Measurements from ENCODE around the gene F2. TPM values are rescaled to one million over a fixed set of nuclear protein-coding genes. Genes with fewer than 3 reads are reported as not detected.

Gene F2
- total RNA-seq, 1 experiment from 2014 or later: 0.47 TPM

DNA sequence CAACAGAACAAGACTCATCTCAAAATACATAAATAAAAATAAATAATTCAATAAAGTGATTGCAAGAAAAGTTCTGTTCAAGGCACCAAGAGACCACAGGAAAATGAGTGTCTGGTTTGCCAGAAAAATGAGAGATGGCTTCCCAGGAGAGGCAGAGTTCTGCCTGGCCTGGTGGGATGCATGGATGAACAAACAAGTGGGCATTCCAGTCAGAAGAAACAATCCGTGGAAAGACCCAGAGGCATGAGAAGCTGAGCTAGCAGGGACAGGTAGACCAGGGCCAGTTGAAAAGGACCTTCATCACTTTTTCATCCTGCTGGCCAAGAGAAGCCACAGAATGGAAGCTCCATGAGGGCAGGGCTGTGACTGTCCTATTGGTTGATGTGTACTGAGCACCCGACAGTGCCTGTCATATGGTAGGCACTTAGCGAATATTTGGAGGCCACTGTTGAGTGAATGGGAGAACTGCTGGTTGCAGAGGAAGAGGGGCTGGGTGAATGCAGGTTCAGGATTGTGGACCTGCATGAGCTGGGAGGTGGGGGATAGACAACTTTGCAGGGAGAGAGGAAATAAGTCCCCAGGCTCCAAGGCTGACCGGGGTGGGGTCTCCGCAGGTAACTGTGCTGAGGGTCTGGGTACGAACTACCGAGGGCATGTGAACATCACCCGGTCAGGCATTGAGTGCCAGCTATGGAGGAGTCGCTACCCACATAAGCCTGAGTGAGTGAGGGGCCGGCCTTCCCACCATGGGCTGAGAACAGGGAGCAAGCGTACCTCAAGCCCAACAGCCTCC is 3.7 kb downstream of the F2 start:
- H3K79me2 ChIP-seq (ENCODE audit: insufficient read depth, low read length): no peaks in the 10 kb centered on the region
- ATAC-seq (no peak), DNase-seq (ENCODE audit: low read depth, low spot score) (no peak)
- H3K9me3 ChIP-seq (ENCODE audit: control insufficient read depth in 1 of 2, insufficient read depth in 1 of 2, low read depth in 1 of 2, low read length in 2 of 2): no peaks in the 10 kb centered on the region
- H2AFZ ChIP-seq (ENCODE audit: low read depth, low read length, poor library complexity, severe bottlenecking): no peak overlapping the region
- no peaks in the 10 kb centered on the region for H4K20me1 ChIP-seq (ENCODE audit: insufficient read depth)
- ChIA-PET CTCF (no interaction called here), POLR2A (no interaction called here), RAD21 (ENCODE audit: low non-redundant PET in 1 of 2, low total read pairs in 2 of 2, uncharacterized antibody in 2 of 2, unreplicated experiment in 2 of 2) (no interaction called here)
- no peak overlapping the region for H3K9ac ChIP-seq (ENCODE audit: low read length)
- no peak for TF ChIP-seq FOSL1 (IDR thresholded peaks at IDR 0.05; ENCODE audit: low read depth)
- no peak overlapping the region for H3K27ac ChIP-seq (ENCODE audit: low read depth, low read length)
- intact Hi-C loops (cut with micrococcal nuclease): no loop called here
- H3K9me2 ChIP-seq (ENCODE audit: insufficient read depth): no peaks in the 10 kb centered on the region
- H3K36me3 ChIP-seq (ENCODE audit: control insufficient read depth in 1 of 2, insufficient read depth in 2 of 2, low read length in 2 of 2): no peaks in the 10 kb centered on the region
- no TSS peak for BruUV-seq (replicated peaks)
- H3K27me3 ChIP-seq (ENCODE audit: insufficient read depth, low read length): no peaks in the 10 kb centered on the region
- peaks cover 5 to 9% of the 10 kb centered on the region in 2 experiments; a peak in 3 of 4 replicates for H3K4me1 ChIP-seq (ENCODE audit: control insufficient read depth in 1 of 2, insufficient read depth in 2 of 2, low read length in 2 of 2)
- no peak overlapping the region for H3K4me2 ChIP-seq (ENCODE audit: low read length)
- H3K4me3 ChIP-seq (replicated peaks in 1 of 2; ENCODE audit: low read depth in 1 of 2, low read length in 2 of 2): no peak overlapping the region

DNA sequence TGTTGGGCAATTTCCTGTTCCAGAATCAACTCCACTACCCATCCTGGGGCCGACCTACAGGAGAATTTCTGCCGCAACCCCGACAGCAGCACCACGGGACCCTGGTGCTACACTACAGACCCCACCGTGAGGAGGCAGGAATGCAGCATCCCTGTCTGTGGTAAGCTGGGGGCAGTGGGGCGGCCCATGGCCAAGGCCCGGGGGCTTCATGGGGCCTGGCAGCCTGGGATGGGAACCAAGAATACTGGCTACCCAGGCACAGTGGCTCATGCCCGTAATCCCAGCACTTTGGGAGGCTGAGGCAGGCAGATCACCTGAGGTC is 4.3 kb downstream of the F2 start:
- H3K9me2 ChIP-seq (ENCODE audit: insufficient read depth): no peaks in the 10 kb centered on the region
- H3K4me2 ChIP-seq (ENCODE audit: low read length): no peak overlapping the region
- H3K27ac ChIP-seq (ENCODE audit: low read depth, low read length): no peak overlapping the region
- no TSS peak for BruUV-seq (replicated peaks)
- RAD21 ChIA-PET (ENCODE audit: low non-redundant PET in 1 of 2, low total read pairs in 2 of 2, uncharacterized antibody in 2 of 2, unreplicated experiment in 2 of 2): no interaction called here
- no peak overlapping the region for H3K4me3 ChIP-seq (replicated peaks in 1 of 2; ENCODE audit: low read depth in 1 of 2, low read length in 2 of 2)
- no peak for TF ChIP-seq FOSL1 (IDR thresholded peaks at IDR 0.05; ENCODE audit: low read depth)
- no peak for TF ChIP-seq ELF1 (IDR thresholded peaks at IDR 0.05; ENCODE audit: borderline replicate concordance, low read depth)
- TF ChIP-seq CBX3 (IDR thresholded peaks at IDR 0.05; ENCODE audit: low read depth): no peak
- no peak for TF ChIP-seq ZBTB33 (IDR thresholded peaks at IDR 0.05; ENCODE audit: extremely low read depth, insufficient replicate concordance, low read length)
- TF ChIP-seq, protein P1, sequence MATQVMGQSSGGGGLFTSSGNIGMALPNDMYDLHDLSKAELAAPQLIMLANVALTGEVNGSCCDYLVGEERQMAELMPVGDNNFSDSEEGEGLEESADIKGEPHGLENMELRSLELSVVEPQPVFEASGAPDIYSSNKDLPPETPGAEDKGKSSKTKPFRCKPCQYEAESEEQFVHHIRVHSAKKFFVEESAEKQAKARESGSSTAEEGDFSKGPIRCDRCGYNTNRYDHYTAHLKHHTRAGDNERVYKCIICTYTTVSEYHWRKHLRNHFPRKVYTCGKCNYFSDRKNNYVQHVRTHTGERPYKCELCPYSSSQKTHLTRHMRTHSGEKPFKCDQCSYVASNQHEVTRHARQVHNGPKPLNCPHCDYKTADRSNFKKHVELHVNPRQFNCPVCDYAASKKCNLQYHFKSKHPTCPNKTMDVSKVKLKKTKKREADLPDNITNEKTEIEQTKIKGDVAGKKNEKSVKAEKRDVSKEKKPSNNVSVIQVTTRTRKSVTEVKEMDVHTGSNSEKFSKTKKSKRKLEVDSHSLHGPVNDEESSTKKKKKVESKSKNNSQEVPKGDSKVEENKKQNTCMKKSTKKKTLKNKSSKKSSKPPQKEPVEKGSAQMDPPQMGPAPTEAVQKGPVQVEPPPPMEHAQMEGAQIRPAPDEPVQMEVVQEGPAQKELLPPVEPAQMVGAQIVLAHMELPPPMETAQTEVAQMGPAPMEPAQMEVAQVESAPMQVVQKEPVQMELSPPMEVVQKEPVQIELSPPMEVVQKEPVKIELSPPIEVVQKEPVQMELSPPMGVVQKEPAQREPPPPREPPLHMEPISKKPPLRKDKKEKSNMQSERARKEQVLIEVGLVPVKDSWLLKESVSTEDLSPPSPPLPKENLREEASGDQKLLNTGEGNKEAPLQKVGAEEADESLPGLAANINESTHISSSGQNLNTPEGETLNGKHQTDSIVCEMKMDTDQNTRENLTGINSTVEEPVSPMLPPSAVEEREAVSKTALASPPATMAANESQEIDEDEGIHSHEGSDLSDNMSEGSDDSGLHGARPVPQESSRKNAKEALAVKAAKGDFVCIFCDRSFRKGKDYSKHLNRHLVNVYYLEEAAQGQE (IDR thresholded peaks at IDR 0.05; ENCODE audit: low read depth): no peak
- TF ChIP-seq YY1 (IDR thresholded peaks at IDR 0.05; ENCODE audit: extremely low read depth, insufficient replicate concordance, low read depth, low read length): no peak
- TF ChIP-seq SRF (IDR thresholded peaks at IDR 0.05; ENCODE audit: low read depth): no peak
- H3K79me2 ChIP-seq (ENCODE audit: insufficient read depth, low read length): no peaks in the 10 kb centered on the region
- DNase-seq (ENCODE audit: low read depth, low spot score) (no peak), ATAC-seq (no peak)
- no peak overlapping the region for H2AFZ ChIP-seq (ENCODE audit: low read depth, low read length, poor library complexity, severe bottlenecking)
- H3K36me3 ChIP-seq (ENCODE audit: control insufficient read depth in 1 of 2, insufficient read depth in 2 of 2, low read length in 2 of 2): no peaks in the 10 kb centered on the region
- no peak overlapping the region for H3K9ac ChIP-seq (ENCODE audit: low read length)
- H4K20me1 ChIP-seq (ENCODE audit: insufficient read depth): no peaks in the 10 kb centered on the region
- no peaks in the 10 kb centered on the region for H3K27me3 ChIP-seq (ENCODE audit: insufficient read depth, low read length)
- POLR2A ChIA-PET: no interaction called here
- no peaks in the 10 kb centered on the region for H3K9me3 ChIP-seq (ENCODE audit: control insufficient read depth in 1 of 2, insufficient read depth in 1 of 2, low read depth in 1 of 2, low read length in 2 of 2)
- intact Hi-C loops (cut with micrococcal nuclease): no loop called here
- peaks cover 0 to 4% of the 10 kb centered on the region in 2 experiments; a peak in 3 of 4 replicates for H3K4me1 ChIP-seq (ENCODE audit: control insufficient read depth in 1 of 2, insufficient read depth in 2 of 2, low read length in 2 of 2)
- CTCF ChIA-PET: no interaction called here
